Measurements from ENCODE around the gene FGF13.
A peak's percentile ranks its signal among the peaks of the same experiment; 100 is the strongest.

The FGF13 gene

GRCh38 chrX:138711399-138712347, at the start of gene FGF13:
Gene FGF13, minus strand, starts transcription at chrX:138711717. Its CDS starts 714 bp downstream, at chrX:138711003.
- DNase-seq, result no peak

GRCh38 chrX:138759217-138759943, 47.9 kb upstream of the FGF13 start:
- DNase-seq, result no peak

GRCh38 chrX:138756234-138756633, 44.7 kb upstream of the FGF13 start:
- no peak for DNase-seq

GRCh38 chrX:138754861-138755260, 43.3 kb upstream of the FGF13 start:
- DNase-seq, result no peak

- DNase-seq, result peak; percentile 0
Observed at GRCh38 chrX:138748480-138748879, 37.0 kb upstream of the FGF13 start.

GRCh38 chrX:138745196-138745595, 33.7 kb upstream of the FGF13 start:
- peak; percentile 0 for DNase-seq

GRCh38 chrX:138742217-138742616, 30.7 kb upstream of the FGF13 start:
- no peak for DNase-seq

- no peak for DNase-seq
Observed at GRCh38 chrX:138740341-138740740, 28.8 kb upstream of the FGF13 start.

GRCh38 chrX:138723301-138723700, 11.8 kb upstream of the FGF13 start:
- no peak for DNase-seq

- no peak for DNase-seq
Observed at GRCh38 chrX:138719396-138719795, 7.9 kb upstream of the FGF13 start.

- no peak for DNase-seq
Observed at GRCh38 chrX:138718941-138719340, 7.4 kb upstream of the FGF13 start.

GRCh38 chrX:138710866-138711341, 613 bp downstream of the FGF13 start:
- no peak for DNase-seq

- no peak for DNase-seq
Observed at GRCh38 chrX:138709886-138710791, 1.4 kb downstream of the FGF13 start.

GRCh38 chrX:138708268-138708667, 3.2 kb downstream of the FGF13 start:
- DNase-seq, result no peak

- no peak for DNase-seq
Observed at GRCh38 chrX:138704596-138704995, 6.9 kb downstream of the FGF13 start.

GRCh38 chrX:138704101-138704500, 7.4 kb downstream of the FGF13 start:
- no peak for DNase-seq

- no peak for DNase-seq
Observed at GRCh38 chrX:138692591-138692990, 18.9 kb downstream of the FGF13 start.

- no peak for DNase-seq
Observed at GRCh38 chrX:138691186-138691585, 20.3 kb downstream of the FGF13 start.

GRCh38 chrX:138690591-138690990, 20.9 kb downstream of the FGF13 start:
- no peak for DNase-seq

- no peak for DNase-seq
Observed at GRCh38 chrX:138683600-138683999, 27.9 kb downstream of the FGF13 start.

- no peak for DNase-seq
Observed at GRCh38 chrX:138669693-138670092, 41.8 kb downstream of the FGF13 start.

- no peak for DNase-seq
Observed at GRCh38 chrX:138664466-138664865, 47.1 kb downstream of the FGF13 start.

GRCh38 chrX:138664016-138664415, 47.5 kb downstream of the FGF13 start:
- DNase-seq, result no peak
